Smooth muscle cell (in vitro differentiated cells): ENCODE data around the gene DCLK1. TPM values are rescaled to one million over a fixed set of nuclear protein-coding genes. Genes with fewer than 3 reads are reported as not detected.
A peak's percentile ranks its signal among the peaks of the same experiment; 100 is the strongest.

Experiments used
- DNase-seq: peaks from one replicate; lab custom pipeline; 2025; ENCODE audit not compliant: unreplicated experiment; lab: John Stamatoyannopoulos, UW
- H2AFZ ChIP-seq: fragments of 200-600 bp; sonication (generic); 2 replicates; pipeline ENCODE4 v1.6.0; 2016; ENCODE audit warnings: antibody characterized with exemption, low read depth, mild to moderate bottlenecking
- H3F3A ChIP-seq: fragments of 200-600 bp; sonication (generic); 2 replicates; pipeline ENCODE4 v1.6.0; 2017; ENCODE audit warnings: antibody characterized with exemption, low read depth
- H3K27ac ChIP-seq: fragments of 200-600 bp; sonication (generic); 2 replicates; pipeline ENCODE4 v1.5.1; 2016; ENCODE audit warnings: low read depth, mild to moderate bottlenecking
- H3K27me3 ChIP-seq: fragments of 200-600 bp; sonication (generic); 2 replicates; pipeline ENCODE4 v1.6.1; 2016; ENCODE audit warnings: low read depth, mild to moderate bottlenecking
- H3K36me3 ChIP-seq: fragments of 200-600 bp; sonication (generic); 2 replicates; pipeline ENCODE4 v1.5.1; 2016; ENCODE audit warnings: low read depth
- H3K4me1 ChIP-seq: fragments of 200-600 bp; sonication (generic); 2 replicates; pipeline ENCODE4 v1.5.1; 2016; ENCODE audit warnings: low read depth
- H3K4me2 ChIP-seq: fragments of 200-600 bp; sonication (generic); 2 replicates; pipeline ENCODE4 v1.6.0; 2016; ENCODE audit warnings: mild to moderate bottlenecking
- H3K4me3 ChIP-seq: fragments of 200-600 bp; sonication (generic); 2 replicates; pipeline ENCODE4 v1.5.1; 2016; ENCODE audit warnings: mild to moderate bottlenecking
- H3K79me2 ChIP-seq: fragments of 200-600 bp; sonication (generic); 2 replicates; pipeline ENCODE4 v1.6.0; 2016; ENCODE audit warnings: low read depth, mild to moderate bottlenecking
- H3K9ac ChIP-seq: fragments of 200-600 bp; sonication (generic); 2 replicates; pipeline ENCODE4 v1.6.0; 2016; ENCODE audit warnings: low read depth
- H3K9me3 ChIP-seq: fragments of 200-600 bp; sonication (generic); replicated peaks from 2 replicates; pipeline ENCODE4 v1.5.1; 2016; ENCODE audit warnings: low read depth
- H4K20me1 ChIP-seq: fragments of 200-600 bp; sonication (generic); 2 replicates; pipeline ENCODE4 v1.6.0; 2016; ENCODE audit warnings: low read depth
- whole genome bisulfite sequencing: methylation state at CpG from one replicate; pipeline ENCODE4 v1.1.7; 2016; ENCODE audit warnings: low lambda C conversion rate; 5-methylcytosine and 5-hydroxymethylcytosine counted together
- polyA plus RNA-seq: library from polyadenylated mRNA; unstranded; fragments of >200 nt; fragmentation: Nextera tagmentation; extraction: Ambion mirVana; gene quantifications from 2 replicates; pipeline ENCODE4 v1.2.1, GENCODE V29; 2016
- total RNA-seq: library from RNA; depleted of rRNA; stranded (reverse); fragments of >200 nt; gene quantifications from 2 replicates; pipeline ENCODE4 v1.2.3, GENCODE V29; 2014
- TF ChIP-seq, protein P1 (sequence below): fragments of 200-600 bp; sonication (generic); IDR thresholded peaks from 2 replicates; pipeline ENCODE4 v1.5.1; 2017; ENCODE audit warnings: borderline replicate concordance, mild to moderate bottlenecking, antibody characterized with exemption; ENCODE audit not compliant: insufficient read depth, poor library complexity, severe bottlenecking

The DCLK1 gene
- total and polyA plus RNA-seq, 2 experiments from 2014 or later = 0.72 TPM; not detected in 1

DNA sequence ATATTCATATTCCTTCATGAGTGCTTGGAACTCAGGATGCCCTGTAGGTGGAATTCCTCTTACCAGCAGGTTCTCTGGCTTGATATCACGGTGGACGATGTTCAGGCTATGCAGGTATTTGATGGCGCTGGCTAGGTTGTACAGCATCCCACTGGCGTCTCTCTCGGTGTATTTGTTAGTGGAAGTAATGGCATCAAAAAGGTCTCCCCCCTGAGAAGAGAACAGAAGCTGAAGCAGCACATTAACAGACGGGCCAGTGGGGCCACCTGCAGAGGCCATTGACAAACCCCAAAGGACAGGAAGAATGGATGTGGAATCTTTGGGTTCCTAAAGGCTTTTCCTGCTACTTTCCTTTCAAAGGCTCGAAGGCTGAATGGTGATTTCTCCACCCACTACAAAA lies 308.5 kb downstream of the DCLK1 start:
- Histone ChIP-seq H2AFZ (no peak overlapping the region), H3K4me3 (no peak overlapping the region), H3K27ac (no peak overlapping the region), H3F3A (no peaks in the 10 kb centered on the region), H3K36me3 (no peaks in the 10 kb centered on the region), H3K4me2 (no peak overlapping the region), H3K79me2 (no peaks in the 10 kb centered on the region), H3K9ac (no peak overlapping the region), H4K20me1 (no peaks in the 10 kb centered on the region), H3K27me3 (no peaks in the 10 kb centered on the region), H3K9me3 (no peaks in the 10 kb centered on the region), H3K4me1 (peaks cover 5% of the 10 kb centered on the region)
- DNase-seq = no peak
- 88% methylated on average over 7 of the region's 7 CpGs for WGBS
- TF ChIP-seq, protein P1, sequence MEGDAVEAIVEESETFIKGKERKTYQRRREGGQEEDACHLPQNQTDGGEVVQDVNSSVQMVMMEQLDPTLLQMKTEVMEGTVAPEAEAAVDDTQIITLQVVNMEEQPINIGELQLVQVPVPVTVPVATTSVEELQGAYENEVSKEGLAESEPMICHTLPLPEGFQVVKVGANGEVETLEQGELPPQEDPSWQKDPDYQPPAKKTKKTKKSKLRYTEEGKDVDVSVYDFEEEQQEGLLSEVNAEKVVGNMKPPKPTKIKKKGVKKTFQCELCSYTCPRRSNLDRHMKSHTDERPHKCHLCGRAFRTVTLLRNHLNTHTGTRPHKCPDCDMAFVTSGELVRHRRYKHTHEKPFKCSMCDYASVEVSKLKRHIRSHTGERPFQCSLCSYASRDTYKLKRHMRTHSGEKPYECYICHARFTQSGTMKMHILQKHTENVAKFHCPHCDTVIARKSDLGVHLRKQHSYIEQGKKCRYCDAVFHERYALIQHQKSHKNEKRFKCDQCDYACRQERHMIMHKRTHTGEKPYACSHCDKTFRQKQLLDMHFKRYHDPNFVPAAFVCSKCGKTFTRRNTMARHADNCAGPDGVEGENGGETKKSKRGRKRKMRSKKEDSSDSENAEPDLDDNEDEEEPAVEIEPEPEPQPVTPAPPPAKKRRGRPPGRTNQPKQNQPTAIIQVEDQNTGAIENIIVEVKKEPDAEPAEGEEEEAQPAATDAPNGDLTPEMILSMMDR = no peak

DNA sequence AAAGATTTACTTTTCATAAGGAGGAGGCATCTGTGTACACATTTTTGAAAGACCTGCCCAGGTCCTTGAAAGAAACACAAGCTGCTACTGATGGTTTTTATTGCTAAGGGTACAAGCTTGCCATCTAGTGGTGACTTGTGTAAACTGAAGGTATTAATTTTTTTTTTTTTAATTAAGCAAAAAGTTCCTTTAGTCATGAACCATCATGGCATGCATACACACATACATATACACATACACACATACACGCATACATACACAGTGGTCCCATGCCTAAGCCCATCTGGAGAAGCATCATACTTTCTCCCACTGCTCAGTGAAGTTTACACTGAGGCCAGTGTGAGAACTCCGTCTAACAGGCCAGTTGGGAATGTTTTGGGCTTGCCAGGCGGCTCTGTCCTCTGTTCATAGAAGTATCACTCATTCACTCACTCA lies 312.5 kb downstream of the DCLK1 start:
- Histone ChIP-seq H3K79me2 (no peaks in the 10 kb centered on the region), H3K4me1 (peaks cover 5% of the 10 kb centered on the region), H3K4me2 (no peak overlapping the region), H3K27me3 (no peaks in the 10 kb centered on the region), H3K36me3 (no peaks in the 10 kb centered on the region), H3K9ac (no peak overlapping the region), H4K20me1 (no peaks in the 10 kb centered on the region), H3K9me3 (no peaks in the 10 kb centered on the region), H3K27ac (no peak overlapping the region), H3F3A (no peaks in the 10 kb centered on the region), H3K4me3 (no peak overlapping the region), H2AFZ (no peak overlapping the region)
- WGBS = 82% methylated on average over 3 of the region's 3 CpGs
- DNase-seq = no peak
- TF ChIP-seq, protein P1 = peak; percentile 69

DNA sequence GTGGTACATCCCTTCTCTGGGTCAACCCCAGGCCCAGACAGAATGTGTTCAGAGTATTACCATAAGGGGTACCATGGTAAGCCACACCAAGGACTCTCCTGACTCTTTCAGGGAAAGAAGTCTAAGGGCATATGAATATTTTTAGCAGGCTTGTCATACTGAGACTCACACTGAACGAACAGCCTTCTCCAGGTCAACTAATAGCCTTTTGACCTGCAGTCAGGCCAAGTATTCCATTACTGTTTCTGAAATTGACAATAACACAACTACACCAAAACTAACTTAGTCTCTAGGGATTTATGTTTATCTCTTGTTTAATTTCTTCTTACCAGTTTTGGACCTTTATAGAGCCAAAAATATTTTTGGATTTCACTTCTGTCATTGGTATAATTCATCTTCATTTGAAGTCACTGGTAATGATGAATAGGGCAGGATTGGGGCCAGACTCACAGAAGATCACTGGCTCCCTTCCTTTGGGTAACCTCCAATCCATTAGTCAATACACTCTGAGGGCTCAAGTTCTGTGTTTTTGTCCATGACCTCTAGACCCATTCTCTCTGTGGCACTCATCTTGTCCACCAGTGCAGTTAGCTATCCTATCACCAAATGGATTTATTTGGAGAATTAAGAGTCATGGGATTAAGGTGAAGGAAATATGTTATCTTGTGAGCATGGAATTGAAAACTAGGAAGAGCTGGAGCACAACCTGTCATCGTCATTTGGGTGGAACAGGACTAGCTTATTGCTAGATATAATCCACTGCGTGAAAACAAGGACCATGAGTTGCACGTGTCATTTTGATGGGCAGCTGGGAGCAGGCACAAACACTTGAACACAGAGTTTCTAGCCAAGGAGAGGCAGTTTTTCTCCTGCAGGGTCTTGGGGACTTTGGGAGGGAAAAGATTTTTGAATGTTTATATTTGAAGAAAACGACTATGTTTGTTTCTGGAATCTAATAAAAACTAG lies 313.3 kb downstream of the DCLK1 start:
- no peaks in the 10 kb centered on the region for H3K9me3 ChIP-seq
- 73% methylated on average over 5 of the region's 5 CpGs for WGBS
- peaks cover 2% of the 10 kb centered on the region for H3K4me1 ChIP-seq

More for the DNA sequence above, 313.3 kb downstream of the DCLK1 start:
- Histone ChIP-seq H3F3A (no peaks in the 10 kb centered on the region), H3K27me3 (no peaks in the 10 kb centered on the region), H3K27ac (no peak overlapping the region), H3K9ac (no peak overlapping the region), H3K4me2 (no peak overlapping the region), H3K4me3 (no peak overlapping the region), H3K36me3 (no peaks in the 10 kb centered on the region), H3K79me2 (no peaks in the 10 kb centered on the region), H2AFZ (no peak overlapping the region), H4K20me1 (no peaks in the 10 kb centered on the region)
- TF ChIP-seq, protein P1 = no peak
- DNase-seq = no peak
